ENCODE measurements around the gene SF3B2. TPM values are rescaled to one million over a fixed set of nuclear protein-coding genes. Genes with fewer than 3 reads are reported as not detected.

The SF3B2 gene
- total RNA-seq, 1 experiment from 2014 or later = 358 TPM

DNA sequence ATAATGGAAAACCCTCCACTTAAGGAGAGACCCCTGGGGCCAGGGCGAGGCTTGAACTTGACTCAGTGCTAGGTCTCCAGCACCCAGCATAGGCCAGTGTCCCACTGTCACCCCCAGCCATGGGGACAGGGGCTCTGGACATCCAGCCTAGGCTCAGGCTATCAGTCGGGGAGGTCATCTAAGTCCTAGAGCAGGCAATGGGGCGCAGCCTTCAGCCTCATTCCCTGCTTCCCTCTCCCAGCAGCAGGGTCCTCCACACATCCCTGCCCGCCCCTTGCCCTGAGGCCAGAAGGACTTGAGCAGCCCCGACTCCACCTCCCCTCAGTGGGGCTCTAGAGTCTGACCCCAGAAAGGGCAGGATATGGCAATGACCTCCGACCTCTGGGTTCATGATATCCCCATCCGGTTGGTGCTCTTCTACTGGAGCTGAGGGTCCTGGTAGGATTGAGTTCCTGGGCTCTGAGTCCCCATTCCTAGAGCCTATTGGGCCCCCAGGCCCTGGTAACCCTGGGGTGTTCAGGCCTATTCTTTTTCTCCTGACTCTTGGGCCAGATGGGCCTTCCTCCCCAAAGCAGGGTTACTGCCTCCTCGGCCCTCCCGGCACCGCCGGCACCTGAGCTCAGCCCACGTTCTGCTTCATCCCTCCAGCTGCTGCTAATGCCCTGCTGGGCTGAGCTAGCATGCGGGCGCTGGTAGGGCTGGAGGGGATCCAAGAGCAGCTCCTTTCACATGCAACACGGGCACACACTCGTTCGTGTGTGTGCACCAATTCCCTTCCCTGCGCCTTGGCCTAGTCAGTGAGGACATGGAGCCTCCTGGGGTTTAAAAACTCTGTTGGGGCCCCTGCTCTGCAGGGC, 36.0 kb upstream of the SF3B2 start:
- no TSS peak for BruUV-seq (replicated peaks)
- peak; percentile 85 for DNase-seq (ENCODE audit: low spot score)
- H3K9me3 ChIP-seq (ENCODE audit: low read depth, low read length, poor library complexity, severe bottlenecking) = no peaks in the 10 kb centered on the region
- no peaks in the 10 kb centered on the region for H3K36me3 ChIP-seq (ENCODE audit: insufficient read depth, low read length, poor library complexity, severe bottlenecking)
- TF ChIP-seq EZH2 (IDR thresholded peaks at IDR 0.05; ENCODE audit: borderline replicate concordance, low read depth, low read length, poor library complexity, severe bottlenecking) (no peak), CTCF (conservative IDR thresholded peaks at IDR 0.05; ENCODE audit: low read depth, low read length) (no peak)
- ChIA-PET CTCF (no interaction called here), POLR2A (ENCODE audit: low non-redundant PET) (interaction anchor here (0.5 to 0.6 kb wide), 2 partner anchors 156 to 517 kb away, joined by 3 read pairs; partner anchors contain the start of genes MALAT1 and MUS81)
- H3K4me3 ChIP-seq (ENCODE audit: low read depth, low read length, poor library complexity, severe bottlenecking) = no peak overlapping the region
- H3K27ac ChIP-seq (ENCODE audit: low read depth, low read length, poor library complexity, severe bottlenecking) = peak overlapping the region; percentile 62
- intact Hi-C loops (cut with micrococcal nuclease; ENCODE audit: unreplicated experiment) = no loop called here
- H3K27me3 ChIP-seq (replicated peaks; ENCODE audit: insufficient read depth, low read depth, low read length, poor library complexity) = no peaks in the 10 kb centered on the region
- peaks cover 23% of the 10 kb centered on the region for H3K4me1 ChIP-seq (ENCODE audit: insufficient read depth, low read length, poor library complexity, severe bottlenecking)

- CTCF ChIA-PET = no interaction called here
- no peak overlapping the region for H3K4me3 ChIP-seq (ENCODE audit: low read depth, low read length, poor library complexity, severe bottlenecking)
- POLR2A ChIA-PET (ENCODE audit: low non-redundant PET) = interaction anchor here (0.6 kb wide), 1 partner anchor 157 kb away, joined by 3 read pairs; the partner anchor contains the start of gene MUS81
- intact Hi-C loops (cut with micrococcal nuclease; ENCODE audit: unreplicated experiment) = no loop called here
- H3K27me3 ChIP-seq (replicated peaks; ENCODE audit: insufficient read depth, low read depth, low read length, poor library complexity) = no peaks in the 10 kb centered on the region
- no peaks in the 10 kb centered on the region for H3K36me3 ChIP-seq (ENCODE audit: insufficient read depth, low read length, poor library complexity, severe bottlenecking)
- BruUV-seq (replicated peaks) = no TSS peak
- no peaks in the 10 kb centered on the region for H3K9me3 ChIP-seq (ENCODE audit: low read depth, low read length, poor library complexity, severe bottlenecking)
- peaks cover 23% of the 10 kb centered on the region for H3K4me1 ChIP-seq (ENCODE audit: insufficient read depth, low read length, poor library complexity, severe bottlenecking)
- DNase-seq (ENCODE audit: low spot score) = no peak
- peak overlapping the region; percentile 62 for H3K27ac ChIP-seq (ENCODE audit: low read depth, low read length, poor library complexity, severe bottlenecking)
- TF ChIP-seq EZH2 (IDR thresholded peaks at IDR 0.05; ENCODE audit: borderline replicate concordance, low read depth, low read length, poor library complexity, severe bottlenecking) = no peak
Observed at GRCh38 chr11:66016793-66017177, 35.4 kb upstream of the SF3B2 start.

- Histone ChIP-seq H3K4me3 (ENCODE audit: low read depth, low read length, poor library complexity, severe bottlenecking) (no peak overlapping the region), H3K36me3 (ENCODE audit: insufficient read depth, low read length, poor library complexity, severe bottlenecking) (no peaks in the 10 kb centered on the region), H3K27ac (ENCODE audit: low read depth, low read length, poor library complexity, severe bottlenecking) (no peak overlapping the region), H3K27me3 (replicated peaks; ENCODE audit: insufficient read depth, low read depth, low read length, poor library complexity) (no peaks in the 10 kb centered on the region), H3K9me3 (ENCODE audit: low read depth, low read length, poor library complexity, severe bottlenecking) (no peaks in the 10 kb centered on the region), H3K4me1 (ENCODE audit: insufficient read depth, low read length, poor library complexity, severe bottlenecking) (peaks cover 23% of the 10 kb centered on the region)
- intact Hi-C loops (cut with micrococcal nuclease; ENCODE audit: unreplicated experiment) = no loop called here
- no TSS peak for BruUV-seq (replicated peaks)
- CTCF ChIA-PET = no interaction called here
- no peak for DNase-seq (ENCODE audit: low spot score)
- POLR2A ChIA-PET (ENCODE audit: low non-redundant PET) = no interaction called here
- no peak for TF ChIP-seq EZH2 (IDR thresholded peaks at IDR 0.05; ENCODE audit: borderline replicate concordance, low read depth, low read length, poor library complexity, severe bottlenecking)
- no peak for TF ChIP-seq CTCF (conservative IDR thresholded peaks at IDR 0.05; ENCODE audit: low read depth, low read length)
Observed at GRCh38 chr11:66017321-66017720, 34.8 kb upstream of the SF3B2 start.
